ENCODE data around the gene PLCH1. TPM values are rescaled to one million over a fixed set of nuclear protein-coding genes. Genes with fewer than 3 reads are reported as not detected.

PLCH1 gene
- total and polyA plus RNA-seq, 2 experiments from 2014 or later: 8.1 to 25.3 TPM

DNA sequence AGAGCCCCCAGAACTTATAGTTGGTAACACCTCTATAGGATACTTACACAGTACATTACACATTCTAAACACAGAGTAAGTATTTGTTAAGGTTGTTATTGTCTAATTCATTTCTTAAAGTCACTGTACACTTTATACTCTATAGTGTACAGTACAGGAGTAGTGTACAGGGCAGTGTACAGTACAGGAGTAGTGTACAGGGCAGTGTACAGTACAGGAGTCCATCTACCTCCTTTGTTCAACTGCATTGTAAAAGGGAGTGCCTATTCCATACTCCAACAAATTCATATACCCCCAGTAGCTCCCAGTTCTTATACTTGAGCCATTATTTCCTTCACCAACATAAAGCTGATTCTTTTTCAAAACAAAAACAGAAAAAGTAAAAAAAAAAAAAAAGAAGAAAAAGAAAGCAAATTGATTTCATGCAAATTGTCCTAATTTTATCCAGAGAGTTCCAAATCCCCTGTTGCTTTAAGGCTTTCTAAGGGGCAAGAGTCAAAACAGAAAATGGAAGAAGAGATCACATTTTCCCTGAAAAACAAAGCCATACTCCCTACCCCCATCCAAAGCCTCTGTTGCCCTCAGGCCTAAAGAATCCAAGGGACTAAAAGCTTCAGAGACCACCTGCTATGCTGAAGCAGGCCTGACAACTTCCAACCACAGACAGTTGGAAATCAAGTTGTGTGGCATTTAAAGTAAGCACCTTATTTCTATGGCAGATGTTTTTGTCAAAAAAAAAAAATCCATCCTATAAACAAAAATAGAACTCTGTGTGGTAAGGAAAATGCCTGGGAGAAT is 125.6 kb downstream of the PLCH1 start:
- no peaks in the 10 kb centered on the region for H3K27me3 ChIP-seq (ENCODE audit: insufficient read depth)
- peak; percentile 92 for DNase-seq (ENCODE audit: low spot score)
- peak overlapping the region; percentile 87 for H3K27ac ChIP-seq (ENCODE audit: low read depth)
- Mint-ChIP-seq H3K27ac (peak overlapping the region; percentile 91), H3K4me3 (peak overlapping the region; percentile 17; the same call in 1 of the 3 replicates), H3K4me1 (peaks cover 54% of the 10 kb centered on the region), H3K36me3 (ENCODE audit: low read depth) (peaks cover 37% of the 10 kb centered on the region), H3K27me3 (ENCODE audit: insufficient read depth, low read depth, poor library complexity) (no peaks in the 10 kb centered on the region), H3K9me3 (peaks cover 35% of the 10 kb centered on the region)
- H4K20me1 ChIP-seq (replicated peaks; ENCODE audit: insufficient read depth): no peaks in the 10 kb centered on the region
- TF ChIP-seq CREB1 (CRISPR knock-in tag; IDR thresholded peaks at IDR 0.05; ENCODE audit: low read depth): no peak
- no peak for TF ChIP-seq JUNB (IDR thresholded peaks at IDR 0.05; ENCODE audit: unreplicated experiment)
- TF ChIP-seq, protein P1, sequence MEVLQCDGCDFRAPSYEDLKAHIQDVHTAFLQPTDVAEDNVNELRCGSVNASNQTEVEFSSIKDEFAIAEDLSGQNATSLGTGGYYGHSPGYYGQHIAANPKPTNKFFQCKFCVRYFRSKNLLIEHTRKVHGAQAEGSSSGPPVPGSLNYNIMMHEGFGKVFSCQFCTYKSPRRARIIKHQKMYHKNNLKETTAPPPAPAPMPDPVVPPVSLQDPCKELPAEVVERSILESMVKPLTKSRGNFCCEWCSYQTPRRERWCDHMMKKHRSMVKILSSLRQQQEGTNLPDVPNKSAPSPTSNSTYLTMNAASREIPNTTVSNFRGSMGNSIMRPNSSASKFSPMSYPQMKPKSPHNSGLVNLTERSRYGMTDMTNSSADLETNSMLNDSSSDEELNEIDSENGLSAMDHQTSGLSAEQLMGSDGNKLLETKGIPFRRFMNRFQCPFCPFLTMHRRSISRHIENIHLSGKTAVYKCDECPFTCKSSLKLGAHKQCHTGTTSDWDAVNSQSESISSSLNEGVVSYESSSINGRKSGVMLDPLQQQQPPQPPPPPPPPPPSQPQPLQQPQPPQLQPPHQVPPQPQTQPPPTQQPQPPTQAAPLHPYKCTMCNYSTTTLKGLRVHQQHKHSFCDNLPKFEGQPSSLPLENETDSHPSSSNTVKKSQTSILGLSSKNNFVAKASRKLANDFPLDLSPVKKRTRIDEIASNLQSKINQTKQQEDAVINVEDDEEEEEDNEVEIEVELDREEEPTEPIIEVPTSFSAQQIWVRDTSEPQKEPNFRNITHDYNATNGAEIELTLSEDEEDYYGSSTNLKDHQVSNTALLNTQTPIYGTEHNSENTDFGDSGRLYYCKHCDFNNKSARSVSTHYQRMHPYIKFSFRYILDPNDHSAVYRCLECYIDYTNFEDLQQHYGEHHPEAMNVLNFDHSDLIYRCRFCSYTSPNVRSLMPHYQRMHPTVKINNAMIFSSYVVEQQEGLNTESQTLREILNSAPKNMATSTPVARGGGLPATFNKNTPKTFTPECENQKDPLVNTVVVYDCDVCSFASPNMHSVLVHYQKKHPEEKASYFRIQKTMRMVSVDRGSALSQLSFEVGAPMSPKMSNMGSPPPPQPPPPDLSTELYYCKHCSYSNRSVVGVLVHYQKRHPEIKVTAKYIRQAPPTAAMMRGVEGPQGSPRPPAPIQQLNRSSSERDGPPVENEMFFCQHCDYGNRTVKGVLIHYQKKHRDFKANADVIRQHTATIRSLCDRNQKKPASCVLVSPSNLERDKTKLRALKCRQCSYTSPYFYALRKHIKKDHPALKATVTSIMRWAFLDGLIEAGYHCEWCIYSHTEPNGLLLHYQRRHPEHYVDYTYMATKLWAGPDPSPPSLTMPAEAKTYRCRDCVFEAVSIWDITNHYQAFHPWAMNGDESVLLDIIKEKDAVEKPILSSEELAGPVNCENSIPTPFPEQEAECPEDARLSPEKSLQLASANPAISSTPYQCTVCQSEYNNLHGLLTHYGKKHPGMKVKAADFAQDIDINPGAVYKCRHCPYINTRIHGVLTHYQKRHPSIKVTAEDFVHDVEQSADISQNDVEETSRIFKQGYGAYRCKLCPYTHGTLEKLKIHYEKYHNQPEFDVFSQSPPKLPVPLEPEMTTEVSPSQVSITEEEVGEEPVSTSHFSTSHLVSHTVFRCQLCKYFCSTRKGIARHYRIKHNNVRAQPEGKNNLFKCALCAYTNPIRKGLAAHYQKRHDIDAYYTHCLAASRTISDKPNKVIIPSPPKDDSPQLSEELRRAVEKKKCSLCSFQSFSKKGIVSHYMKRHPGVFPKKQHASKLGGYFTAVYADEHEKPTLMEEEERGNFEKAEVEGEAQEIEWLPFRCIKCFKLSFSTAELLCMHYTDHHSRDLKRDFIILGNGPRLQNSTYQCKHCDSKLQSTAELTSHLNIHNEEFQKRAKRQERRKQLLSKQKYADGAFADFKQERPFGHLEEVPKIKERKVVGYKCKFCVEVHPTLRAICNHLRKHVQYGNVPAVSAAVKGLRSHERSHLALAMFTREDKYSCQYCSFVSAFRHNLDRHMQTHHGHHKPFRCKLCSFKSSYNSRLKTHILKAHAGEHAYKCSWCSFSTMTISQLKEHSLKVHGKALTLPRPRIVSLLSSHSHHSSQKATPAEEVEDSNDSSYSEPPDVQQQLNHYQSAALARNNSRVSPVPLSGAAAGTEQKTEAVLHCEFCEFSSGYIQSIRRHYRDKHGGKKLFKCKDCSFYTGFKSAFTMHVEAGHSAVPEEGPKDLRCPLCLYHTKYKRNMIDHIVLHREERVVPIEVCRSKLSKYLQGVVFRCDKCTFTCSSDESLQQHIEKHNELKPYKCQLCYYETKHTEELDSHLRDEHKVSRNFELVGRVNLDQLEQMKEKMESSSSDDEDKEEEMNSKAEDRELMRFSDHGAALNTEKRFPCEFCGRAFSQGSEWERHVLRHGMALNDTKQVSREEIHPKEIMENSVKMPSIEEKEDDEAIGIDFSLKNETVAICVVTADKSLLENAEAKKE (CRISPR knock-in tag; IDR thresholded peaks at IDR 0.05): peak; percentile 73
- TF ChIP-seq NANOG (IDR thresholded peaks at IDR 0.05; ENCODE audit: borderline replicate concordance): peak; percentile 56; the same call in 1 of the 2 replicates
- no peak for TF ChIP-seq EZH2 (IDR thresholded peaks at IDR 0.05; ENCODE audit: low read depth, unreplicated experiment)
- TF ChIP-seq, protein P2, sequence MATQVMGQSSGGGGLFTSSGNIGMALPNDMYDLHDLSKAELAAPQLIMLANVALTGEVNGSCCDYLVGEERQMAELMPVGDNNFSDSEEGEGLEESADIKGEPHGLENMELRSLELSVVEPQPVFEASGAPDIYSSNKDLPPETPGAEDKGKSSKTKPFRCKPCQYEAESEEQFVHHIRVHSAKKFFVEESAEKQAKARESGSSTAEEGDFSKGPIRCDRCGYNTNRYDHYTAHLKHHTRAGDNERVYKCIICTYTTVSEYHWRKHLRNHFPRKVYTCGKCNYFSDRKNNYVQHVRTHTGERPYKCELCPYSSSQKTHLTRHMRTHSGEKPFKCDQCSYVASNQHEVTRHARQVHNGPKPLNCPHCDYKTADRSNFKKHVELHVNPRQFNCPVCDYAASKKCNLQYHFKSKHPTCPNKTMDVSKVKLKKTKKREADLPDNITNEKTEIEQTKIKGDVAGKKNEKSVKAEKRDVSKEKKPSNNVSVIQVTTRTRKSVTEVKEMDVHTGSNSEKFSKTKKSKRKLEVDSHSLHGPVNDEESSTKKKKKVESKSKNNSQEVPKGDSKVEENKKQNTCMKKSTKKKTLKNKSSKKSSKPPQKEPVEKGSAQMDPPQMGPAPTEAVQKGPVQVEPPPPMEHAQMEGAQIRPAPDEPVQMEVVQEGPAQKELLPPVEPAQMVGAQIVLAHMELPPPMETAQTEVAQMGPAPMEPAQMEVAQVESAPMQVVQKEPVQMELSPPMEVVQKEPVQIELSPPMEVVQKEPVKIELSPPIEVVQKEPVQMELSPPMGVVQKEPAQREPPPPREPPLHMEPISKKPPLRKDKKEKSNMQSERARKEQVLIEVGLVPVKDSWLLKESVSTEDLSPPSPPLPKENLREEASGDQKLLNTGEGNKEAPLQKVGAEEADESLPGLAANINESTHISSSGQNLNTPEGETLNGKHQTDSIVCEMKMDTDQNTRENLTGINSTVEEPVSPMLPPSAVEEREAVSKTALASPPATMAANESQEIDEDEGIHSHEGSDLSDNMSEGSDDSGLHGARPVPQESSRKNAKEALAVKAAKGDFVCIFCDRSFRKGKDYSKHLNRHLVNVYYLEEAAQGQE (IDR thresholded peaks at IDR 0.05; ENCODE audit: unreplicated experiment): no peak
- TF ChIP-seq EZH2phosphoT487 (IDR thresholded peaks at IDR 0.05; ENCODE audit: unreplicated experiment): no peak
- TF ChIP-seq POLR2AphosphoS5 (IDR thresholded peaks at IDR 0.05; ENCODE audit: low read depth): no peak
- no peak overlapping the region for H2AFZ ChIP-seq
- H3K9me2 ChIP-seq (ENCODE audit: insufficient read depth): no peaks in the 10 kb centered on the region
- no peaks in the 10 kb centered on the region for H3F3A ChIP-seq (replicated peaks; ENCODE audit: low read depth)
- H3K4me3 ChIP-seq: peak overlapping the region; percentile 1; the same call in 1 of the 2 replicates
- peaks cover 31% of the 10 kb centered on the region for H3K79me2 ChIP-seq (replicated peaks; ENCODE audit: insufficient read depth)
- peak overlapping the region; percentile 37 for H3K4me2 ChIP-seq
- ATAC-seq: peak; percentile 99
- H3K4me1 ChIP-seq (ENCODE audit: insufficient read depth): peaks cover 29% of the 10 kb centered on the region
- peaks cover 17% of the 10 kb centered on the region; the same call in 1 of the 2 replicates for H3K36me3 ChIP-seq (ENCODE audit: insufficient read depth)
